Epithelial cell of prostate (primary cell): ENCODE results near the gene POLR2J.
"Not testable (repeated sequence)": the region's sequence is repeated elsewhere in the genome, so short reads cannot be mapped to it uniquely, and the experiment has no call there.

Experiments
- DNase-seq: peaks from one replicate; pipeline ENCODE4 v3.0.0-alpha.2; 2011; ENCODE audit warnings: low read depth, low spot score
- H3K27ac ChIP-seq: fragments of 450-650 bp; 2 replicates; pipeline ENCODE4 v1.5.1; 2017; ENCODE audit warnings: mild to moderate bottlenecking

The POLR2J gene

GRCh38 chr7:102496861-102497260, 18.1 kb upstream of the POLR2J start:
- not testable (repeated sequence) for DNase-seq, H3K27ac ChIP-seq

- not testable (repeated sequence) for H3K27ac ChIP-seq, DNase-seq
Observed at GRCh38 chr7:102494473-102495149, 15.9 kb upstream of the POLR2J start.

GRCh38 chr7:102494026-102494425, 15.3 kb upstream of the POLR2J start:
- not testable (repeated sequence) for H3K27ac ChIP-seq, DNase-seq

GRCh38 chr7:102493220-102493935, 14.7 kb upstream of the POLR2J start:
- not testable (repeated sequence) for DNase-seq, H3K27ac ChIP-seq

- not testable (repeated sequence) for H3K27ac ChIP-seq, DNase-seq
Observed at GRCh38 chr7:102490529-102491075, 11.9 kb upstream of the POLR2J start.

GRCh38 chr7:102484317-102484716, 5.6 kb upstream of the POLR2J start:
- not testable (repeated sequence) for H3K27ac ChIP-seq, DNase-seq

- DNase-seq, H3K27ac ChIP-seq: not testable (repeated sequence)
Observed at GRCh38 chr7:102481962-102482361, 3.2 kb upstream of the POLR2J start.

- not testable (repeated sequence) for H3K27ac ChIP-seq, DNase-seq
Observed at GRCh38 chr7:102479982-102480637, 1.4 kb upstream of the POLR2J start.

- DNase-seq, result not testable (repeated sequence)
Observed at GRCh38 chr7:102479209-102479584, 475 bp upstream of the POLR2J start.

GRCh38 chr7:102474736-102475435, 3.8 kb downstream of the POLR2J start:
- DNase-seq, H3K27ac ChIP-seq: not testable (repeated sequence)

More at GRCh38 chr7:102479209-102479584, 475 bp upstream of the POLR2J start:
- H3K27ac ChIP-seq, result not testable (repeated sequence)

- not testable (repeated sequence) for DNase-seq, H3K27ac ChIP-seq
Observed at GRCh38 chr7:102474116-102474515, 4.6 kb downstream of the POLR2J start.

GRCh38 chr7:102473271-102473991, 5.3 kb downstream of the POLR2J start:
- no peak overlapping the region for H3K27ac ChIP-seq

GRCh38 chr7:102472126-102473041, 6.3 kb downstream of the POLR2J start:
- DNase-seq, result no peak
- no peak overlapping the region for H3K27ac ChIP-seq

More at GRCh38 chr7:102473271-102473991, 5.3 kb downstream of the POLR2J start:
- no peak for DNase-seq

GRCh38 chr7:102471791-102472125, 7.0 kb downstream of the POLR2J start:
- no peak overlapping the region for H3K27ac ChIP-seq
- no peak for DNase-seq

- no peak for DNase-seq
- no peak overlapping the region for H3K27ac ChIP-seq
Observed at GRCh38 chr7:102469972-102470825, 8.5 kb downstream of the POLR2J start.

- no peak overlapping the region for H3K27ac ChIP-seq
- no peak for DNase-seq
Observed at GRCh38 chr7:102469351-102469971, 9.3 kb downstream of the POLR2J start.
